GM23338 (cell line): ENCODE results near the gene SRR. TPM values are rescaled to one million over a fixed set of nuclear protein-coding genes. Genes with fewer than 3 reads are reported as not detected.
A peak's percentile ranks its signal among the peaks of the same experiment; 100 is the strongest.

Source experiments
- ATAC-seq: fragments of 200-7000 bp; cut with Tn5 transposase; 3 replicates; pipeline ENCODE4 v1.9.1; 2020
- DNase-seq: peaks from one replicate; pipeline ENCODE4 v3.0.0-alpha.2; 2015; ENCODE audit warnings: low spot score
- H2AFZ ChIP-seq: fragments of 200-600 bp; sonication (generic); 2 replicates; pipeline ENCODE4 v1.8.0; 2016; ENCODE audit warnings: antibody characterized with exemption, mild to moderate bottlenecking, moderate library complexity
- H3F3A ChIP-seq: fragments of 200-600 bp; sonication (generic); replicated peaks from 2 replicates; pipeline ENCODE4 v1.8.0; 2017; ENCODE audit warnings: antibody characterized with exemption, mixed run types, low read depth
- H3K27ac ChIP-seq: fragments of 200-600 bp; sonication (generic); 2 replicates; pipeline ENCODE4 v1.6.1; 2016; ENCODE audit warnings: low read depth
- H3K27me3 ChIP-seq: fragments of 200-600 bp; sonication (generic); 2 replicates; pipeline ENCODE4 v1.8.0; 2016; ENCODE audit warnings: mild to moderate bottlenecking, mixed run types, moderate library complexity; ENCODE audit not compliant: insufficient read depth
- H3K36me3 ChIP-seq: fragments of 200-600 bp; sonication (generic); 2 replicates; pipeline ENCODE4 v1.8.0; 2016; ENCODE audit warnings: mild to moderate bottlenecking; ENCODE audit not compliant: insufficient read depth
- H3K4me1 ChIP-seq: fragments of 200-600 bp; sonication (generic); 2 replicates; pipeline ENCODE4 v1.8.0; 2016; ENCODE audit warnings: mild to moderate bottlenecking, moderate library complexity; ENCODE audit not compliant: insufficient read depth
- H3K4me2 ChIP-seq: fragments of 200-600 bp; sonication (generic); 2 replicates; pipeline ENCODE4 v1.7.1; 2017; ENCODE audit warnings: mixed run types
- H3K4me3 ChIP-seq: fragments of 200-600 bp; sonication (generic); 2 replicates; pipeline ENCODE4 v1.6.1; 2016; ENCODE audit warnings: mixed run types
- H3K79me2 ChIP-seq: fragments of 200-600 bp; sonication (generic); replicated peaks from 2 replicates; pipeline ENCODE4 v1.8.0; 2017; ENCODE audit warnings: mild to moderate bottlenecking; ENCODE audit not compliant: insufficient read depth
- H3K9me2 ChIP-seq: fragments of 200-600 bp; sonication (generic); 2 replicates; pipeline ENCODE4 v1.8.0; 2017; ENCODE audit not compliant: insufficient read depth
- H4K20me1 ChIP-seq: fragments of 200-600 bp; sonication (generic); replicated peaks from 2 replicates; pipeline ENCODE4 v1.8.0; 2017; ENCODE audit warnings: mild to moderate bottlenecking; ENCODE audit not compliant: insufficient read depth
- H3K27ac Mint-ChIP-seq: 2 replicates; pipeline ENCODE4 v1.8.0; 2020; ENCODE audit warnings: inconsistent platforms, mild to moderate bottlenecking, moderate library complexity, mixed read lengths
- H3K27me3 Mint-ChIP-seq: 3 replicates; pipeline ENCODE4 v1.8.0; 2022; ENCODE audit warnings: low read depth, mild to moderate bottlenecking, moderate library complexity, mixed read lengths, inconsistent platforms; ENCODE audit not compliant: insufficient read depth, poor library complexity
- H3K36me3 Mint-ChIP-seq: 3 replicates; pipeline ENCODE4 v1.8.0; 2021; ENCODE audit warnings: low read depth, mild to moderate bottlenecking, inconsistent platforms, moderate library complexity, mixed read lengths
- H3K4me1 Mint-ChIP-seq: 3 replicates; pipeline ENCODE4 v1.8.0; 2020; ENCODE audit warnings: mild to moderate bottlenecking, inconsistent platforms, mixed read lengths
- H3K4me3 Mint-ChIP-seq: 3 replicates; pipeline ENCODE4 v1.8.0; 2021; ENCODE audit warnings: moderate library complexity, mild to moderate bottlenecking, inconsistent platforms, mixed read lengths
- H3K9me3 Mint-ChIP-seq: 3 replicates; pipeline ENCODE4 v1.8.0; 2020; ENCODE audit warnings: moderate library complexity, mild to moderate bottlenecking, inconsistent platforms, mixed read lengths
- CREB1 ChIP-seq: fragments of 250-450 bp; sonication (Bioruptor Pico); IDR thresholded peaks from 2 replicates; pipeline ENCODE4 v1.5.0; 2020; ENCODE audit warnings: low read depth, mild to moderate bottlenecking, moderate library complexity
- CTCF ChIP-seq, 2 experiments: fragments of 200-600 bp in 1 of 2; sonication (generic) in 1 of 2; conservative IDR thresholded peaks; 2 replicates each; pipeline versions ENCODE4 v1.5.1 to v1.6.1; 2016 to 2017; ENCODE audit warnings: antibody characterized with exemption in 2 of 2, low read depth in 2 of 2, mild to moderate bottlenecking in 2 of 2, moderate library complexity in 1 of 2
- ETS1 ChIP-seq: IDR thresholded peaks from 2 replicates; pipeline ENCODE4 v1.6.1; 2016; ENCODE audit warnings: antibody characterized with exemption
- EZH2 ChIP-seq: fragments of 200-600 bp; sonication (generic); IDR thresholded peaks from one replicate; pipeline ENCODE4 v1.8.0; 2017; ENCODE audit warnings: antibody characterized with exemption, mild to moderate bottlenecking, low read depth; ENCODE audit not compliant: unreplicated experiment
- EZH2phosphoT487 ChIP-seq: fragments of 200-600 bp; sonication (generic); IDR thresholded peaks from one replicate; pipeline ENCODE4 v1.8.1; 2018; ENCODE audit warnings: antibody characterized with exemption; ENCODE audit not compliant: unreplicated experiment
- JUNB ChIP-seq: IDR thresholded peaks from one replicate; pipeline ENCODE4 v1.6.1; 2016; ENCODE audit warnings: antibody characterized with exemption; ENCODE audit not compliant: unreplicated experiment
- NANOG ChIP-seq: IDR thresholded peaks from 2 replicates; pipeline ENCODE4 v1.6.1; 2016; ENCODE audit warnings: antibody characterized with exemption, borderline replicate concordance
- POLR2AphosphoS5 ChIP-seq: IDR thresholded peaks from 2 replicates; pipeline ENCODE4 v1.6.1; 2016; ENCODE audit warnings: antibody characterized with exemption, low read depth
- REST ChIP-seq: IDR thresholded peaks from one replicate; pipeline ENCODE4 v1.6.1; 2018; ENCODE audit warnings: antibody characterized with exemption; ENCODE audit not compliant: unreplicated experiment
- STAT1 ChIP-seq: IDR thresholded peaks from one replicate; pipeline ENCODE4 v1.6.1; 2016; ENCODE audit warnings: antibody characterized with exemption; ENCODE audit not compliant: unreplicated experiment
- ZNF331 ChIP-seq: fragments of 250-450 bp; sonication (Bioruptor Pico); IDR thresholded peaks from 2 replicates; pipeline ENCODE4 v1.5.0; 2020; ENCODE audit warnings: low read depth, mild to moderate bottlenecking, moderate library complexity
- polyA plus RNA-seq: library from polyadenylated mRNA; unstranded; fragments of >200 nt; fragmentation: Nextera tagmentation; extraction: Ambion mirVana; gene quantifications from 2 replicates; pipeline ENCODE4 v1.2.1, GENCODE V29; 2016
- total RNA-seq: library from RNA; depleted of rRNA; stranded (reverse); fragments of >200 nt; shearing (Covaris generic); gene quantifications from 2 replicates; pipeline ENCODE4 v1.2.3, GENCODE V29; 2014

The SRR gene
- total and polyA plus RNA-seq, 2 experiments from 2014 or later: 2.8 to 5.4 TPM

GRCh38 chr17:2344528-2344927, 40.8 kb downstream of the SRR start (continued):
- TF ChIP-seq REST (no peak), ZNF331 (CRISPR knock-in tag) (no peak), ETS1 (no peak)

- Histone ChIP-seq H3K4me3 (no peak overlapping the region), H3K36me3 (no peaks in the 10 kb centered on the region), H4K20me1 (no peaks in the 10 kb centered on the region; the same call in 1 of the 2 replicates), H3K79me2 (peaks cover 9% of the 10 kb centered on the region; the same call in 1 of the 2 replicates), H3K4me2 (no peak overlapping the region), H3K27ac (peak overlapping the region; percentile 92; the same call in 1 of the 2 replicates), H3K27me3 (no peaks in the 10 kb centered on the region), H3F3A (peaks cover 18% of the 10 kb centered on the region), H2AFZ (no peak overlapping the region), H3K9me2 (no peaks in the 10 kb centered on the region), H3K4me1 (peaks cover 17% of the 10 kb centered on the region)
- no peak for DNase-seq
- ATAC-seq: no peak
- Mint-ChIP-seq H3K27me3 (peaks cover 5% of the 10 kb centered on the region), H3K27ac (peak overlapping the region; percentile 18), H3K9me3 (no peaks in the 10 kb centered on the region), H3K4me3 (no peak overlapping the region), H3K4me1 (peaks cover 25% of the 10 kb centered on the region), H3K36me3 (peaks cover 14% of the 10 kb centered on the region; the same call in 2 of the 3 replicates)
- no peak for TF ChIP-seq CTCF (conservative IDR thresholded peaks at IDR 0.05; ENCODE audit: low read depth in 2 of 2)
- no peak for TF ChIP-seq REST
- no peak for TF ChIP-seq EZH2
- no peak for TF ChIP-seq STAT1
- no peak for TF ChIP-seq EZH2phosphoT487
- TF ChIP-seq POLR2AphosphoS5: no peak
- TF ChIP-seq JUNB: no peak
- no peak for TF ChIP-seq CREB1
- no peak for TF ChIP-seq NANOG
These were observed 42.7 kb downstream of the SRR start for GRCh38 chr17:2346475-2346874.
